Large intestine (tissue), 3 donors: ENCODE results near the gene SSTR4. TPM values are rescaled to one million over a fixed set of nuclear protein-coding genes. Genes with fewer than 3 reads are reported as not detected.

Experiments
- DNase-seq, 2 donors: peaks; one replicate each; pipeline versions ENCODE4 v3.0.0 to v3.0.0-alpha.2; 2013
- H3K27ac ChIP-seq: one replicate; pipeline ENCODE4 v1.5.1; 2013; ENCODE audit warnings: low read length
- H3K27me3 ChIP-seq: 2 replicates; pipeline ENCODE4 v1.6.1; 2013; ENCODE audit warnings: low read length; ENCODE audit not compliant: control insufficient read depth, insufficient read depth
- H3K36me3 ChIP-seq: 2 replicates; pipeline ENCODE4 v1.6.1; 2013; ENCODE audit warnings: low read length; ENCODE audit not compliant: control insufficient read depth, insufficient read depth
- H3K4me1 ChIP-seq: one replicate; pipeline ENCODE4 v1.6.1; 2013; ENCODE audit warnings: low read length; ENCODE audit not compliant: control insufficient read depth, insufficient read depth
- H3K4me3 ChIP-seq: one replicate; pipeline ENCODE4 v1.5.1; 2013; ENCODE audit warnings: low read length
- H3K9me3 ChIP-seq: one replicate; pipeline ENCODE4 v1.6.1; 2013; ENCODE audit warnings: mild to moderate bottlenecking, low read depth, low read length, moderate library complexity; ENCODE audit not compliant: control insufficient read depth
- WGBS: methylation state at CpG from one replicate; pipeline ENCODE4 v1.1.5; 2013; ENCODE audit warnings: low lambda C conversion rate; ENCODE audit not compliant: insufficient coverage; 5-methylcytosine and 5-hydroxymethylcytosine counted together
- polyA plus RNA-seq: library from polyadenylated mRNA; unstranded; fragments of 120-200 nt; gene quantifications from one replicate; pipeline ENCODE4 v1.2.1, GENCODE V29; 2013

SSTR4 gene
- polyA plus RNA-seq, 1 donor, result not detected

DNA sequence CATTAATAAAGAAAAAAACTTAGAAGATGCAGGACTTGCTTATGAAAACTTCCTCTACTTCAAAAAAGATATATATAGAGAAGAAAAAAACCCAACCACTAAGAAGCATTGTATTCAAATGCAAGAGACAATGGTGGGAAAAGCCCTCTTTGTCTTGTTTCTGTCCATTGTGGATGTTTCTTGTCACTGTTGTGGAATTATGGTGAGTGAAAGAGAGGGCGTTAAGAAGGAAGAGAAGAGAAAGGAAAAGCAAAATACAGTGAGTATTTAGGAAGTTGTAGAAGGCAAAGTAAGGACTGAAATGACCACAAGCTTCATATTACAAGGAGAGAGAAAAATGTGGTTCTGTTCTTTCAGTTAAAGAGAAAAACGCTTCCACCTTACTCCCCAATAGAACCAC is 28.5 kb downstream of the SSTR4 start:
- no peaks in the 10 kb centered on the region for H3K9me3 ChIP-seq
- no peak for DNase-seq
- no peaks in the 10 kb centered on the region for H3K27me3 ChIP-seq
- no peak overlapping the region for H3K4me3 ChIP-seq
- peaks cover 3% of the 10 kb centered on the region for H3K4me1 ChIP-seq
- no peak overlapping the region for H3K27ac ChIP-seq
- 100% methylated on average over 1 of the region's 2 CpGs for WGBS
- H3K36me3 ChIP-seq, result no peaks in the 10 kb centered on the region

DNA sequence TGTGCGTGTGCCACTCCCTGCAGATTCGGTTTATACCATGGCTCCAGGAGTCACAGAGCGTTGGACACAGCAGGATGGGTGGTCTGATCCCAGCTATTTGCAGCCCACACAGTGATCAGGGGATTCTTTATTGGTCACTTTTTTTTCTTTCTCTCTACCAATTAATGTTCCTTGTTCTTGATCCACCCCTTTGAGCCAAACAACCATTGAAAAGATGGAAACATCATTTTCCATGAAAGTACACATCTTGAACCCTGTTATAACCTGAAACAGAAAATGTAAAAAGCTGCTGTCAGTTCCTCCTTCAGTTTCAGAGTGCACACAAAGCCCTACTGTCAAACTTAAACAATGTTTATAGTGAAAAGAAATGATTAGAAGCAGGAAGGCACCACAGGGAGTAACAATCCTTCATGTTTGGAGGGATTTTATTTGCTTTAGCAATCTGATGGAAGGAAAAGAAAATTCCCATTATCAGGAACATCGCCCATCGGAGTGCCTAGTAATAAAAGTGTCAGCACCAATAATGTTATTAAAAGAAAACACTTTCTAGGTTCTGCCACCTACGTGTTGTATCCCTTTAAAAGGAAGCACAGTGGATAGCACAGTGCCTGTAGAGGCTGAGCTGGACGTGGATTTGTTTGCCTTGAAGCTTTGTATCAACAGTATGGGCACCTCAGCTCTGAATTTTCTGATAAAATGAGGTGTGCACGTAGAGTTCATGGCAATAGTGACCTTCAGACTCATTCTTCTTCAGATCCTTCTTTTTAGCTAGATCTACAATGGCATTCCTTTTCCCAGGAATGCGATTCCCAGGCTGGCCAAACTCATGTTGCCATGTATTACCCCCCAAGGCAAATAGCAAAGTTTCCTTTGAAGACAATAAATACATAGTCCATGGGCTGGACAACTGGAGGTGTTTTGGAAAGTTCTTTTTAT is 30.4 kb downstream of the SSTR4 start:
- peaks cover 3% of the 10 kb centered on the region for H3K4me1 ChIP-seq
- no peaks in the 10 kb centered on the region for H3K36me3 ChIP-seq
- 0% methylated on average over 1 of the region's 9 CpGs for WGBS
- no peaks in the 10 kb centered on the region for H3K9me3 ChIP-seq
- no peak overlapping the region for H3K4me3 ChIP-seq
- H3K27me3 ChIP-seq, result no peaks in the 10 kb centered on the region
- DNase-seq, result no peak
- H3K27ac ChIP-seq, result no peak overlapping the region

DNA sequence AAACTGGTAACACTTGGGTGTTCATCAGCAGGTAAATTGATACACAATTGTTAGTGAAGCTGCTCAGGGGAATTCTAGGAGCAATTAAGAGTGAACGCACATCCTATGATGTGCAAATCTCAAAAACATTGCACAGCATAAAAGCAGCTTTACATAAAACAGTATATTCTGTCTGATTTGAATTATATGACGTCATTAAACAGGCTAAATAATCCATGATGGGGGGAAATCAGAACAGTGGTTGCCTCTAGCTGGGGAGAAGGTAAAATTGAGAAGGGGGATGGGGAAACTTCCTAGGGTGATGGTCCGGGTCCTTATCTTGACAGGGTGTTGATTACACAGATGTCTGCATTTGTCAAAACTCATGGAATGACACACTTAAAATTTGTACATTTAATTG is 31.7 kb downstream of the SSTR4 start:
- Histone ChIP-seq H3K4me1 (peaks cover 3% of the 10 kb centered on the region), H3K36me3 (no peaks in the 10 kb centered on the region), H3K27me3 (no peaks in the 10 kb centered on the region), H3K9me3 (no peaks in the 10 kb centered on the region), H3K27ac (no peak overlapping the region), H3K4me3 (no peak overlapping the region)
- WGBS, result 86% methylated on average over 1 of the region's 3 CpGs
- no peak for DNase-seq

DNA sequence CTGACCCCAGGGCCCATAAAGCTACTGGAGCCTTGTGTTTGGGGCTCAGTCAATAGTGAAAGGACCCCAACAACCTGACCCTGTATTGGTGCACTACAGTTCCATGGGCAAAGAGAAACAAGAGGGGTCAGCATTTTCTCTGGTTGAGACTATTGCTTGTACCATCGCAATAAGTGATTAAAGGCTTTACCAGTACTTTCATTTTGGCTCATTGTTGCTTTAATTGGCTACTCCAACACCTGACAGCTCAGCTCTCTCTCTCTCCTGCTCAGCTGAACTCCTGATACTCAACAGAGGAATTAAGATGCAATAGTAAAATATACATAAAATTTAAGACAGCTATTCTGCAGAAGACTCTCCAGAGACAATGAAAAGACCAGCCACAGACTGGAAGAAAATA is 33.2 kb downstream of the SSTR4 start:
- no peaks in the 10 kb centered on the region for H3K9me3 ChIP-seq
- H3K27me3 ChIP-seq, result no peaks in the 10 kb centered on the region
- H3K36me3 ChIP-seq, result no peaks in the 10 kb centered on the region
- DNase-seq, result no peak
- no CpG with 5 or more reads among the region's 1 CpG for WGBS
- no peak overlapping the region for H3K27ac ChIP-seq
- no peaks in the 10 kb centered on the region for H3K4me1 ChIP-seq
- no peak overlapping the region for H3K4me3 ChIP-seq

DNA sequence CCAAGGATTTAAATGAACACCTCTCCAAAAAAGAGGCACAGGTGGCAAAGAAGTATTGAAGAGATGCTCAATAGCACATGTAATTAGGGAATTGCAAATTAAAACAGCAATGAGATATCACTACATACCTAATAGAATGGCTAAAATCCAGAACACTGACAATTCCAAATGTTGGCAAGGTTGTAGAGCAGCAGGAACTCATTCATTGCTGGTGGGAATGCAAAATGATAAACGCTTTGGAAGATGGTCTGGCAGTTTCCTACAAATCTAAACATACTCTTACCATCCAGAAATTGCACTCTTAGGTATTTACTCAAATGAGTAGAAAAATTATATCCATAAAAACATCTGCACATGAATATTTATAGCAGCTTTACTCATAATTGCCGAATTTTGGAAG is 34.0 kb downstream of the SSTR4 start:
- WGBS, result 83% methylated on average over 1 of the region's 2 CpGs
- no peak for DNase-seq

DNA sequence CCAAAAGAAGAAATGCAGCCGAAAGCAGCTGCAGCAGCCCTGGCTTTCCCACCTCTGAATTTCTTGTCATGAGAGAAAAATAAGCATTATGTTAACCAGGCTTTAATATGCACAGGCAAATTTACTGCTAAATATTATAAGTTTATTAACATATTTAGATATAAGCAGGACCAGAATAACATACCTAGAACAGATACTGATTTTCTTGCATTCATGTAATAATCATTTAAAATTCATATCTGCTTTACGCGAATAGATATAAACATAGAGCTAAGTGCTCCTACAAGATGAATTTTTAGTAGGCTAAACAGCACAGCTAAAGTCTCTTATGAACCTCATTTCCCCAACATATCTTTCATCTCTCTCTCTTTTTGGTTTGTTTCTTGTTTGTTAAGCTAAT is 36.3 kb downstream of the SSTR4 start:
- H3K36me3 ChIP-seq, result no peaks in the 10 kb centered on the region
- H3K4me1 ChIP-seq, result no peaks in the 10 kb centered on the region
- H3K27me3 ChIP-seq, result no peaks in the 10 kb centered on the region
- H3K9me3 ChIP-seq, result no peaks in the 10 kb centered on the region
- H3K27ac ChIP-seq, result no peak overlapping the region
- no peak overlapping the region for H3K4me3 ChIP-seq
- 83% methylated on average over 2 of the region's 3 CpGs for WGBS
- DNase-seq, result no peak

More for the DNA sequence above, 34.0 kb downstream of the SSTR4 start:
- Histone ChIP-seq H3K9me3 (no peaks in the 10 kb centered on the region), H3K27me3 (no peaks in the 10 kb centered on the region), H3K4me1 (no peaks in the 10 kb centered on the region), H3K36me3 (no peaks in the 10 kb centered on the region), H3K27ac (no peak overlapping the region), H3K4me3 (no peak overlapping the region)

DNA sequence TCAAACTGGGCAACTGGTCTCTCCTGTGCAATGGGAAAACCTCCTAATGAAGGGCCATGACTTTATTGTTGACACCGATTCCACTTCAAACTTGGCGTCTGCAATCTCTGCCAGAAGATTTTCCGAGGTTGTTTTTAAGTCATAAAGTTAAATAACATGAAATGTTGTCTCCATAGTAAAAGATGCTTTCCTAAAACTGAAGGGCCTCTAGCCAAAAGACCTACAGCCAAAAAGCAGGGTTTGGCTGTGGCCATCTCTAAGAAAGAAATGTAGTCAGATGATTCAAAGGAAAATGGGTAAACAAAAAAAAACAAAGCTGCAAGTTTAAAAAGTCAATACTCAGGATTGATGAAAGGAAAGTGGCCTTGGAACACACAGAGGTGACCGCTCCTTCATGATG is 36.9 kb downstream of the SSTR4 start:
- WGBS, result 64% methylated on average over 3 of the region's 4 CpGs
- H3K4me3 ChIP-seq, result no peak overlapping the region
- no peaks in the 10 kb centered on the region for H3K36me3 ChIP-seq
- H3K27me3 ChIP-seq, result no peaks in the 10 kb centered on the region
- no peaks in the 10 kb centered on the region for H3K9me3 ChIP-seq
- DNase-seq, result no peak
- H3K4me1 ChIP-seq, result no peaks in the 10 kb centered on the region
- H3K27ac ChIP-seq, result no peak overlapping the region

DNA sequence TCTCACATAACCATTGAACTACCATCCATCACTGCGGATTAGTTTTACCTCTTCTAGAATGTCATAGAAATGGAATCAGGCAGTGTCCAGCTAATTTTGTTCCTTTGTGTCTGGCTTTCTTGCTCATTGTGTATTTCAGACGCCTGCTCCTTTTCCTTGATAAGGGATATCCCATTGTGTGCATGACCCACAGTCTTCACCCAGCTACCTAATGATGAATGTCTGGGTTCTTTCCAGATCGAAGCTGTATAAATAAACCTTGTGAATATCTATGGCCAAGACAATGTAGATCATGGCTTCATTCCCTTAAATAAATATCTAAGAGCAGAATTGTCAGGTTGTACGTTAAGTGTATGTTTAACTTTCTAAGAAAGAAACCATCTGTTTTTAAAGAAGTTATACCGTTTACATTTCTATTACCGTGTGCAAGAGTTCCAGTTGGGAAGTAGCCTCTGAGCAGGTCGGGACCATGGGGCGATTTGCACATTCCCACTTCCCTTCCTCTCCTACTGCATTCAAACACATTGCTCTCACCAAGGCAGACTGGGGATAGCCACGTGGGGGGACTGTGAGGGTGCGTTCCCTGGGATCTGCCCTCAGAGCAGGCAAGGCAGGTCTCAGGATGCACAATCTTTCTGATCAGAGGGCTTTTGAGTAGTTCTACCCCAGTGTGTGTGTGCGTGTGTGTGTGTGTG is 37.9 kb downstream of the SSTR4 start:
- H3K4me3 ChIP-seq, result no peak overlapping the region
- 80% methylated on average over 1 of the region's 11 CpGs for WGBS
- no peaks in the 10 kb centered on the region for H3K36me3 ChIP-seq

DNA sequence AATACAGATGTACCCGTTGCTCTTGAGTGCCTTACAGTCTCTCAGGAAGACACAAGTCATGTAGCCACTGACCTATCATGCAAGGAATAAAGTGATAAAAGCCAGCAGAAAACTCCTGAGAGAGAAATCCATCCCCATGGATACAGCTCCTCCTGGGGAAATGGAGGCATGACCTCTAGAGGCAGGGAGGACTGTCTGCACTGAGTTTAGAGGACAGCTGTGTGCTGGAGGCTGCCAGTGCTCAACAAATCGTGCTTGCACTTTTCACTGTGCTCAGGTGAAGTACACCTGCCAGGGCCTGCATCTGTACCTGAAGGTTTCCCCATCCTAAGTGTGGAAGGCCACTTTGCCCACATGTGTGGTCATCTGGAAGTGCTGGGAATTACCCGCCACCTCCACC is 38.9 kb downstream of the SSTR4 start:
- 80% methylated on average over 1 of the region's 3 CpGs for WGBS
- no peak overlapping the region for H3K4me3 ChIP-seq
- no peaks in the 10 kb centered on the region for H3K36me3 ChIP-seq
- H3K4me1 ChIP-seq, result no peaks in the 10 kb centered on the region
- no peaks in the 10 kb centered on the region for H3K9me3 ChIP-seq
- DNase-seq, result no peak
- peaks cover 2% of the 10 kb centered on the region for H3K27me3 ChIP-seq
- no peak overlapping the region for H3K27ac ChIP-seq

More for the DNA sequence above, 37.9 kb downstream of the SSTR4 start:
- H3K4me1 ChIP-seq, result no peaks in the 10 kb centered on the region
- peaks cover 2% of the 10 kb centered on the region for H3K27me3 ChIP-seq
- no peak for DNase-seq
- no peaks in the 10 kb centered on the region for H3K9me3 ChIP-seq
- no peak overlapping the region for H3K27ac ChIP-seq

DNA sequence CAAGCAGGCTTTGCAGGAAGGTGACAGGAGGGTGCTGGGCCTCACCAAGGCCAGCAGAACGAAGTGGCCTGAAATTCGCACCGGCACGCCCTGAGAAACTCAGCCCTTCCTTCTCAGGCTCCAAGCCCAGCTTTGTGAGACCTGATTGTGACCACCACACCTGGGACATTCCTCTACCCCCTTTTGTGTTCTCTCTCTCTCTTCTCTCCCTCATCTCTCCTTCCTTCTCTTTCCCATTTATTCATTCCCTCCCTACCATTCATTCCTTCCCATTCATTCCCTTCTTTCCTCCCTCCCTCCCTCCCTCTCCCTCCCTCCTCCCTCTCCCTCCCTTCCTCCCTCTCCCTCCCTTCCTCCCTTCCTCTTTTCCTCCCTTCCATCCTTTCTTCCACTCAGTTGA is 42.2 kb downstream of the SSTR4 start:
- Histone ChIP-seq H3K4me3 (no peak overlapping the region), H3K4me1 (no peaks in the 10 kb centered on the region), H3K27me3 (peaks cover 2% of the 10 kb centered on the region), H3K27ac (no peak overlapping the region), H3K36me3 (no peaks in the 10 kb centered on the region), H3K9me3 (no peaks in the 10 kb centered on the region)
- no CpG with 5 or more reads among the region's 4 CpGs for WGBS
- DNase-seq, result no peak
